ENCODE measurements around the gene SOX8. TPM values are rescaled to one million over a fixed set of nuclear protein-coding genes. Genes with fewer than 3 reads are reported as not detected.

The SOX8 gene
- total RNA-seq, 2 experiments from 2014 or later, result 2.0 to 2.6 TPM

- no peak for DNase-seq
- no peaks in the 10 kb centered on the region for H3K36me3 Mint-ChIP-seq
- H3K27ac Mint-ChIP-seq, result no peak overlapping the region
- H3K4me3 Mint-ChIP-seq, result no peak overlapping the region
- H3K9me3 Mint-ChIP-seq, result no peaks in the 10 kb centered on the region
- ChIA-PET POLR2A (interaction anchor here (1.1 kb wide), 2 partner anchors 10 to 13 kb away, joined by 3 read pairs; partner anchors contain the start of gene SOX8), CTCF (interaction anchor here (1.0 to 1.9 kb wide), 2 partner anchors 62 to 108 kb away, joined by 3 to 6 read pairs; no protein-coding TSS in a partner anchor)
- intact Hi-C loops (cut with micrococcal nuclease), result no loop called here
- peaks cover 41% of the 10 kb centered on the region for H3K4me1 Mint-ChIP-seq (ENCODE audit: low read depth)
- H3K27me3 Mint-ChIP-seq, result no peaks in the 10 kb centered on the region
These were observed 13.5 kb downstream of the SOX8 start for GRCh38 chr16:995087-995486.

GRCh38 chr16:995783-996182 lies 14.2 kb downstream of the SOX8 start:
- H3K4me1 Mint-ChIP-seq (ENCODE audit: low read depth), result peaks cover 41% of the 10 kb centered on the region
- DNase-seq, result no peak
- H3K4me3 Mint-ChIP-seq, result no peak overlapping the region
- no peaks in the 10 kb centered on the region for H3K36me3 Mint-ChIP-seq
- CTCF ChIA-PET, result interaction anchor here (1.9 kb wide), 1 partner anchor 62 kb away, joined by 6 read pairs; no protein-coding TSS in a partner anchor
- intact Hi-C loops (cut with micrococcal nuclease), result loop anchor here (2.0 kb wide), 2 partner anchors 25 to 59 kb away; partner anchors contain the start of gene LMF1
- no peaks in the 10 kb centered on the region for H3K9me3 Mint-ChIP-seq
- no peaks in the 10 kb centered on the region for H3K27me3 Mint-ChIP-seq
- H3K27ac Mint-ChIP-seq, result no peak overlapping the region
- POLR2A ChIA-PET, result interaction anchor here (1.1 kb wide), 1 partner anchor 9 kb away, joined by 3 read pairs; no protein-coding TSS in a partner anchor

GRCh38 chr16:996681-997080 lies 15.1 kb downstream of the SOX8 start:
- peaks cover 2% of the 10 kb centered on the region for H3K9me3 Mint-ChIP-seq
- CTCF ChIA-PET, result no interaction called here
- peak; percentile 36 for DNase-seq
- H3K4me1 Mint-ChIP-seq (ENCODE audit: low read depth), result peaks cover 45% of the 10 kb centered on the region
- H3K36me3 Mint-ChIP-seq, result no peaks in the 10 kb centered on the region
- POLR2A ChIA-PET, result no interaction called here
- peak overlapping the region; percentile 67 for H3K4me3 Mint-ChIP-seq
- no peaks in the 10 kb centered on the region for H3K27me3 Mint-ChIP-seq
- peak overlapping the region; percentile 46 for H3K27ac Mint-ChIP-seq
- intact Hi-C loops (cut with micrococcal nuclease), result loop anchor here (2.0 kb wide), 2 partner anchors 26 to 58 kb away; partner anchors contain the start of gene LMF1

GRCh38 chr16:997440-998051 lies 16.0 kb downstream of the SOX8 start:
- H3K27me3 Mint-ChIP-seq, result no peaks in the 10 kb centered on the region
- intact Hi-C loops (cut with micrococcal nuclease), result loop anchor here (2.0 kb wide), 2 partner anchors 27 to 57 kb away; partner anchors contain the start of gene LMF1
- peak; percentile 78 for DNase-seq
- POLR2A ChIA-PET, result interaction anchor here (1.0 to 1.8 kb wide), 3 partner anchors 16 to 33 kb away, joined by 3 to 7 read pairs (median 5); partner anchors contain the start of gene SOX8
- peak overlapping the region; percentile 49 for H3K27ac Mint-ChIP-seq
- H3K36me3 Mint-ChIP-seq, result no peaks in the 10 kb centered on the region
- peak overlapping the region; percentile 67 for H3K4me3 Mint-ChIP-seq
- H3K9me3 Mint-ChIP-seq, result peaks cover 2% of the 10 kb centered on the region
- CTCF ChIA-PET, result interaction anchor here (0.6 to 1.6 kb wide), 5 partner anchors 57 to 256 kb away, joined by 3 to 9 read pairs (median 3); partner anchors contain the start of gene CIAO3
- H3K4me1 Mint-ChIP-seq (ENCODE audit: low read depth), result peaks cover 52% of the 10 kb centered on the region

GRCh38 chr16:998211-998610 lies 16.6 kb downstream of the SOX8 start:
- Mint-ChIP-seq H3K27me3 (no peaks in the 10 kb centered on the region), H3K4me3 (no peak overlapping the region), H3K4me1 (ENCODE audit: low read depth) (peaks cover 59% of the 10 kb centered on the region), H3K27ac (peak overlapping the region; percentile 13), H3K36me3 (no peaks in the 10 kb centered on the region), H3K9me3 (peaks cover 2% of the 10 kb centered on the region)
- ChIA-PET POLR2A (interaction anchor here (1.0 to 1.8 kb wide), 3 partner anchors 16 to 34 kb away, joined by 3 to 7 read pairs (median 5); partner anchors contain the start of gene SOX8), CTCF (interaction anchor here (0.8 to 1.6 kb wide), 4 partner anchors 56 to 213 kb away, joined by 3 to 9 read pairs (median 3); no protein-coding TSS in a partner anchor)
- intact Hi-C loops (cut with micrococcal nuclease), result no loop called here
- DNase-seq, result peak; percentile 40

GRCh38 chr16:998615-999014 lies 17.0 kb downstream of the SOX8 start:
- intact Hi-C loops (cut with micrococcal nuclease), result no loop called here
- no peaks in the 10 kb centered on the region for H3K36me3 Mint-ChIP-seq
- H3K4me1 Mint-ChIP-seq (ENCODE audit: low read depth), result peaks cover 63% of the 10 kb centered on the region
- peaks cover 2% of the 10 kb centered on the region for H3K9me3 Mint-ChIP-seq
- no peak for DNase-seq
- POLR2A ChIA-PET, result interaction anchor here (1.6 to 1.8 kb wide), 2 partner anchors 17 to 34 kb away, joined by 5 to 7 read pairs; partner anchors contain the start of gene SOX8
- no peaks in the 10 kb centered on the region for H3K27me3 Mint-ChIP-seq
- no peak overlapping the region for H3K4me3 Mint-ChIP-seq
- CTCF ChIA-PET, result interaction anchor here (0.8 to 1.6 kb wide), 2 partner anchors 58 to 214 kb away, joined by 3 read pairs; no protein-coding TSS in a partner anchor
- H3K27ac Mint-ChIP-seq, result peak overlapping the region; percentile 13

- POLR2A ChIA-PET, result interaction anchor here (1.3 kb wide), 2 partner anchors 18 to 35 kb away, joined by 3 to 4 read pairs; partner anchors contain the start of gene SOX8
- no peak for DNase-seq
- Mint-ChIP-seq H3K4me1 (ENCODE audit: low read depth) (peaks cover 69% of the 10 kb centered on the region), H3K4me3 (no peak overlapping the region), H3K27ac (no peak overlapping the region), H3K36me3 (no peaks in the 10 kb centered on the region), H3K9me3 (peaks cover 2% of the 10 kb centered on the region), H3K27me3 (no peaks in the 10 kb centered on the region)
- intact Hi-C loops (cut with micrococcal nuclease), result loop anchor here (5.0 kb wide), 1 partner anchor 37 kb away; no protein-coding TSS in a partner anchor
- CTCF ChIA-PET, result interaction anchor here (0.6 kb wide), 1 partner anchor 58 kb away, joined by 3 read pairs; no protein-coding TSS in a partner anchor
These were observed 18.1 kb downstream of the SOX8 start for GRCh38 chr16:999677-1000076.

GRCh38 chr16:1000608-1001007 lies 19.0 kb downstream of the SOX8 start:
- Mint-ChIP-seq H3K4me3 (no peak overlapping the region), H3K27ac (no peak overlapping the region), H3K9me3 (peaks cover 2% of the 10 kb centered on the region), H3K36me3 (no peaks in the 10 kb centered on the region), H3K27me3 (no peaks in the 10 kb centered on the region), H3K4me1 (ENCODE audit: low read depth) (peaks cover 66% of the 10 kb centered on the region)
- intact Hi-C loops (cut with micrococcal nuclease), result loop anchor here (5.0 kb wide), 1 partner anchor 38 kb away; no protein-coding TSS in a partner anchor
- CTCF ChIA-PET, result no interaction called here
- DNase-seq, result no peak
- POLR2A ChIA-PET, result interaction anchor here (1.3 kb wide), 2 partner anchors 19 to 36 kb away, joined by 3 to 4 read pairs; partner anchors contain the start of gene SOX8

- DNase-seq, result no peak
- ChIA-PET CTCF (interaction anchor here (1.6 kb wide), 1 partner anchor 56 kb away, joined by 4 read pairs; no protein-coding TSS in a partner anchor), POLR2A (interaction anchor here (1.3 kb wide), 2 partner anchors 20 to 36 kb away, joined by 3 to 4 read pairs; partner anchors contain the start of gene SOX8)
- Mint-ChIP-seq H3K9me3 (peaks cover 2% of the 10 kb centered on the region), H3K36me3 (no peaks in the 10 kb centered on the region), H3K27me3 (no peaks in the 10 kb centered on the region), H3K27ac (peak overlapping the region; percentile 68), H3K4me1 (ENCODE audit: low read depth) (peaks cover 66% of the 10 kb centered on the region), H3K4me3 (no peak overlapping the region)
- intact Hi-C loops (cut with micrococcal nuclease), result loop anchor here (5.0 kb wide), 1 partner anchor 39 kb away; no protein-coding TSS in a partner anchor
These were observed 19.5 kb downstream of the SOX8 start for GRCh38 chr16:1001096-1001495.

GRCh38 chr16:1002399-1003166 lies 21.0 kb downstream of the SOX8 start:
- no peaks in the 10 kb centered on the region for H3K27me3 Mint-ChIP-seq
- ChIA-PET POLR2A (interaction anchor here (1.4 to 3.0 kb wide), 2 partner anchors 23 to 38 kb away, joined by 3 to 12 read pairs; no protein-coding TSS in a partner anchor), CTCF (interaction anchor here (1.6 kb wide), 1 partner anchor 54 kb away, joined by 4 read pairs; no protein-coding TSS in a partner anchor)
- H3K4me3 Mint-ChIP-seq, result peak overlapping the region; percentile 34
- DNase-seq, result peak; percentile 94
- intact Hi-C loops (cut with micrococcal nuclease), result loop anchor here (5.0 kb wide), 1 partner anchor 40 kb away; no protein-coding TSS in a partner anchor
- no peaks in the 10 kb centered on the region for H3K36me3 Mint-ChIP-seq
- peaks cover 58% of the 10 kb centered on the region for H3K4me1 Mint-ChIP-seq (ENCODE audit: low read depth)
- H3K27ac Mint-ChIP-seq, result peak overlapping the region; percentile 77
- H3K9me3 Mint-ChIP-seq, result peaks cover 2% of the 10 kb centered on the region
